HEK293 (cell line): ENCODE results near the gene TIRAP.

Source experiments
- CTCF ChIA-PET: fragments of 350-600 bp; formaldehyde crosslinking; extraction: SDS; loops from one replicate; lab custom pipeline; 2021; ENCODE audit warnings: antibody characterized with exemption; lab: Yijun Ruan, JAX
- POLR2A ChIA-PET: fragments of 300-600 bp; formaldehyde crosslinking; extraction: SDS; loops from one replicate; lab custom pipeline; 2020; ENCODE audit warnings: antibody characterized with exemption, inconsistent platforms; lab: Yijun Ruan, JAX
- H3K27ac ChIP-seq: fragments of 200-500 bp; sonication (Bioruptor generic); 2 replicates; pipeline ENCODE4 v1.5.1; 2014; ENCODE audit warnings: low read depth, low read length, control low read depth, inconsistent platforms; ENCODE audit errors: extremely low read depth
- H3K36me3 ChIP-seq, 2 experiments: fragments of 200-500 bp in 1 of 2; sonication (Bioruptor generic) in 1 of 2; 1 replicate in 1 of 2; 2 replicates in 1 of 2; pipeline ENCODE4 v1.5.1; 2014 to 2017; ENCODE audit warnings: inconsistent platforms in 2 of 2, low read length in 2 of 2; ENCODE audit not compliant: control insufficient read depth in 2 of 2, insufficient read depth in 1 of 2
- H3K4me1 ChIP-seq: fragments of 200-500 bp; sonication (Bioruptor generic); 2 replicates; pipeline ENCODE4 v1.5.1; 2014; ENCODE audit warnings: mild to moderate bottlenecking, low read length, inconsistent platforms; ENCODE audit not compliant: control insufficient read depth, insufficient read depth
- H3K4me3 ChIP-seq: 2 replicates; pipeline ENCODE4 v1.5.1; 2011; ENCODE audit warnings: low read depth, mild to moderate bottlenecking, control low read depth, low read length, moderate library complexity
- H3K9me3 ChIP-seq: fragments of 200-500 bp; sonication (Bioruptor generic); 2 replicates; pipeline ENCODE4 v1.5.1; 2014; ENCODE audit warnings: low read depth, low read length, inconsistent platforms; ENCODE audit not compliant: control insufficient read depth, insufficient read depth
- GLI2 ChIP-seq: fragments of 450-650 bp; formaldehyde crosslinking; IDR thresholded peaks from 2 replicates; pipeline ENCODE4; 2017; ENCODE audit warnings: missing biosample characterization, missing genetic modification characterization, low read depth, borderline replicate concordance
- HOXA7 ChIP-seq: sonication (generic); formaldehyde crosslinking; IDR thresholded peaks from 2 replicates; pipeline ENCODE4 v1.8.1; 2022; ENCODE audit warnings: missing genetic modification reagents, borderline replicate concordance
- SALL2 ChIP-seq: fragments of 450-650 bp; formaldehyde crosslinking; IDR thresholded peaks from 2 replicates; pipeline ENCODE4 v1.5.0; 2017; ENCODE audit warnings: missing biosample characterization, mild to moderate bottlenecking, missing genetic modification characterization, borderline replicate concordance
- ZBTB7A ChIP-seq: fragments of 450-650 bp; formaldehyde crosslinking; IDR thresholded peaks from 2 replicates; pipeline ENCODE4 v1.5.1; 2016; ENCODE audit warnings: low read depth, missing biosample characterization, missing genetic modification characterization
- ZFP3 ChIP-seq: fragments of 450-650 bp; formaldehyde crosslinking; IDR thresholded peaks from 2 replicates; pipeline ENCODE4 v1.5.1; 2016; ENCODE audit warnings: low read depth, missing biosample characterization, missing genetic modification characterization
- ZFP41 ChIP-seq: fragments of 450-650 bp; formaldehyde crosslinking; IDR thresholded peaks from 2 replicates; pipeline ENCODE4 v1.5.1; 2016; ENCODE audit warnings: missing biosample characterization, missing genetic modification characterization, borderline replicate concordance
- ZNF169 ChIP-seq: fragments of 450-650 bp; formaldehyde crosslinking; IDR thresholded peaks from 2 replicates; pipeline ENCODE4 v1.5.1; 2016; ENCODE audit warnings: missing biosample characterization, missing genetic modification characterization
- ZNF175 ChIP-seq: fragments of 450-650 bp; formaldehyde crosslinking; IDR thresholded peaks from 2 replicates; pipeline ENCODE4 v1.5.1; 2016; ENCODE audit warnings: missing biosample characterization, missing genetic modification characterization
- ZNF214 ChIP-seq: fragments of 450-650 bp; formaldehyde crosslinking; IDR thresholded peaks from 2 replicates; pipeline ENCODE4 v1.5.1; 2017; ENCODE audit warnings: missing biosample characterization, mild to moderate bottlenecking, missing genetic modification characterization, borderline replicate concordance
- ZNF223 ChIP-seq: fragments of 450-650 bp; formaldehyde crosslinking; IDR thresholded peaks from 2 replicates; pipeline ENCODE4 v1.5.1; 2016; ENCODE audit warnings: missing biosample characterization, missing genetic modification characterization
- ZNF280D ChIP-seq: fragments of 450-650 bp; formaldehyde crosslinking; IDR thresholded peaks from 2 replicates; pipeline ENCODE4 v1.5.1; 2016; ENCODE audit warnings: missing biosample characterization, missing genetic modification characterization
- ZNF302 ChIP-seq: fragments of 450-650 bp; formaldehyde crosslinking; IDR thresholded peaks from 2 replicates; pipeline ENCODE4 v1.5.1; 2016; ENCODE audit warnings: missing biosample characterization, missing genetic modification characterization, low read depth
- ZNF394 ChIP-seq: fragments of 450-650 bp; formaldehyde crosslinking; IDR thresholded peaks from 2 replicates; pipeline ENCODE4 v1.5.1; 2016; ENCODE audit warnings: missing biosample characterization, missing genetic modification characterization, mild to moderate bottlenecking, moderate library complexity, borderline replicate concordance
- ZNF426 ChIP-seq: fragments of 450-650 bp; formaldehyde crosslinking; IDR thresholded peaks from 2 replicates; pipeline ENCODE4 v1.5.1; 2017; ENCODE audit warnings: missing biosample characterization, missing genetic modification characterization, mild to moderate bottlenecking, inconsistent platforms, moderate library complexity
- ZNF433 ChIP-seq: fragments of 450-650 bp; formaldehyde crosslinking; IDR thresholded peaks from 2 replicates; pipeline ENCODE4 v1.5.1; 2016; ENCODE audit warnings: missing biosample characterization, missing genetic modification characterization, low read depth
- ZNF518A ChIP-seq: fragments of 450-650 bp; formaldehyde crosslinking; conservative IDR thresholded peaks from 2 replicates; pipeline ENCODE4 v1.5.1; 2016; ENCODE audit warnings: low read depth, missing biosample characterization, missing genetic modification characterization
- ZNF600 ChIP-seq: fragments of 450-650 bp; formaldehyde crosslinking; IDR thresholded peaks from 2 replicates; pipeline ENCODE4 v1.5.1; 2016; ENCODE audit warnings: missing biosample characterization, missing genetic modification characterization
- ZNF610 ChIP-seq: fragments of 450-650 bp; formaldehyde crosslinking; IDR thresholded peaks from 2 replicates; pipeline ENCODE4 v1.5.1; 2016; ENCODE audit warnings: missing biosample characterization, missing genetic modification characterization, borderline replicate concordance
- ZNF621 ChIP-seq: fragments of 450-650 bp; formaldehyde crosslinking; IDR thresholded peaks from 2 replicates; pipeline ENCODE4 v1.5.1; 2017; ENCODE audit warnings: missing biosample characterization, missing genetic modification characterization
- ZNF677 ChIP-seq: fragments of 450-650 bp; IDR thresholded peaks from 2 replicates; pipeline ENCODE4 v1.5.0; 2018; ENCODE audit warnings: missing biosample characterization, mild to moderate bottlenecking, missing genetic modification characterization, moderate library complexity
- ZNF707 ChIP-seq: fragments of 450-650 bp; formaldehyde crosslinking; IDR thresholded peaks from 2 replicates; pipeline ENCODE4 v1.5.1; 2016; ENCODE audit warnings: missing biosample characterization, missing genetic modification characterization
- ZNF776 ChIP-seq: fragments of 450-650 bp; formaldehyde crosslinking; IDR thresholded peaks from 2 replicates; pipeline ENCODE4 v1.5.0; 2017; ENCODE audit warnings: missing biosample characterization, missing genetic modification characterization, borderline replicate concordance
- ZXDB ChIP-seq: fragments of 450-650 bp; formaldehyde crosslinking; IDR thresholded peaks from 2 replicates; pipeline ENCODE4 v1.5.1; 2016; ENCODE audit warnings: missing biosample characterization, missing genetic modification characterization
- TF ChIP-seq, protein P1 (sequence below): fragments of 450-650 bp; formaldehyde crosslinking; IDR thresholded peaks from 2 replicates; pipeline ENCODE4 v1.5.1; 2017; ENCODE audit warnings: missing biosample characterization, missing genetic modification characterization

TIRAP gene

DNA sequence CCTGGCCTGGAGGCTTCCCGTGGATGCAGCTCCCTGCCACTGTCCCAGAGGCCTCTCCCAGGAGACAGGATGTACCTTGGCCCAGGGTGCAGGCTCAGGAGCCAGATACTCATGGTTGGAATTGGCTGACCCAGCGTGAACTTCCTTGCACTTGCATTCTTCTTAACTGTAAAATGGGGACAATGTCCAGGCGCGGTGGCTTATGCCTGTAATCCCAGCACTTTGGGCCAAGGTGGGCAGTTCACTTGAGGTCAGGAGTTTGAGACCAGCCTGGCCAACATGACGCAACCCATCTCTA lies 52.5 kb downstream of the TIRAP start:
- POLR2A ChIA-PET, result interaction anchor here (0.6 to 1.1 kb wide), 2 partner anchors 67 to 278 kb away, joined by 3 read pairs; partner anchors contain the start of genes FOXRED1 and SRPRA
- CTCF ChIA-PET, result interaction anchor here (0.6 to 1.8 kb wide), 2 partner anchors 25 to 146 kb away, joined by 3 to 6 read pairs; no protein-coding TSS in a partner anchor

DNA sequence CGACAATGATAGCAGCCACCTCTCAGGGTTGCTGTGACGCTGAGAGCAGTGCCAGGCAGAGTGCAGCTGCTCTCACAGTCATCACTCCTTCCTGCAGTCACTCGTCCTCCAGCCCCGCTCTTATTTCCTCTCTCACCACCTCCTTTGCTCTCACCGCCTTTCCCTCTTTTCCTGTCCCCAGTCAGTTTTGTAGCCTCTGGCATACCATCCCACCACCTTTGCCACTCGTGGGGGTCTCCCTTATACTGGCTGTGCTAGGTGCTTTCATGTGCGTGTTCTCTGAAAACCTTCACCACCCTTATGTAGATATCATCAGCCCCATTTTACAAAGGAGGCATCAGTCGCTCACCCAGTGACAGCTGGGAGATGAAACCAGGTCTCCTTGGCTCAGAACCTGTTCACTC lies 53.2 kb downstream of the TIRAP start:
- no peak overlapping the region for H3K4me3 ChIP-seq
- ChIA-PET CTCF (interaction anchor here (1.8 kb wide), 1 partner anchor 26 kb away, joined by 6 read pairs; no protein-coding TSS in a partner anchor), POLR2A (no interaction called here)
- TF ChIP-seq ZFP3 (tag by site-specific recombination) (no peak), GLI2 (no peak), ZNF518A (tag by site-specific recombination) (no peak), ZNF776 (no peak), ZNF621 (tag by site-specific recombination) (no peak), ZNF214 (tag by site-specific recombination) (no peak), ZNF600 (no peak), ZNF433 (tag by site-specific recombination) (no peak), ZNF426 (tag by site-specific recombination) (no peak), HOXA7 (CRISPR knock-in tag) (no peak), ZBTB7A (no peak)
- TF ChIP-seq, protein P1, sequence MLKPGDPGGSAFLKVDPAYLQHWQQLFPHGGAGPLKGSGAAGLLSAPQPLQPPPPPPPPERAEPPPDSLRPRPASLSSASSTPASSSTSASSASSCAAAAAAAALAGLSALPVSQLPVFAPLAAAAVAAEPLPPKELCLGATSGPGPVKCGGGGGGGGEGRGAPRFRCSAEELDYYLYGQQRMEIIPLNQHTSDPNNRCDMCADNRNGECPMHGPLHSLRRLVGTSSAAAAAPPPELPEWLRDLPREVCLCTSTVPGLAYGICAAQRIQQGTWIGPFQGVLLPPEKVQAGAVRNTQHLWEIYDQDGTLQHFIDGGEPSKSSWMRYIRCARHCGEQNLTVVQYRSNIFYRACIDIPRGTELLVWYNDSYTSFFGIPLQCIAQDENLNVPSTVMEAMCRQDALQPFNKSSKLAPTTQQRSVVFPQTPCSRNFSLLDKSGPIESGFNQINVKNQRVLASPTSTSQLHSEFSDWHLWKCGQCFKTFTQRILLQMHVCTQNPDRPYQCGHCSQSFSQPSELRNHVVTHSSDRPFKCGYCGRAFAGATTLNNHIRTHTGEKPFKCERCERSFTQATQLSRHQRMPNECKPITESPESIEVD, result no peak
- no peak overlapping the region for H3K27ac ChIP-seq
- H3K9me3 ChIP-seq, result no peaks in the 10 kb centered on the region
- H3K36me3 ChIP-seq, result no peaks in the 10 kb centered on the region
- no peaks in the 10 kb centered on the region for H3K4me1 ChIP-seq

More for the DNA sequence above, 52.5 kb downstream of the TIRAP start:
- Histone ChIP-seq H3K36me3 (no peaks in the 10 kb centered on the region), H3K4me1 (no peaks in the 10 kb centered on the region)
- TF ChIP-seq ZNF175 (tag by site-specific recombination), result no peak
- no peak for TF ChIP-seq ZNF394 (tag by site-specific recombination)
- TF ChIP-seq, all 188 proteins: peak for 0
- no peak overlapping the region for H3K4me3 ChIP-seq
- H3K27ac ChIP-seq, result no peak overlapping the region
- H3K9me3 ChIP-seq, result no peaks in the 10 kb centered on the region

DNA sequence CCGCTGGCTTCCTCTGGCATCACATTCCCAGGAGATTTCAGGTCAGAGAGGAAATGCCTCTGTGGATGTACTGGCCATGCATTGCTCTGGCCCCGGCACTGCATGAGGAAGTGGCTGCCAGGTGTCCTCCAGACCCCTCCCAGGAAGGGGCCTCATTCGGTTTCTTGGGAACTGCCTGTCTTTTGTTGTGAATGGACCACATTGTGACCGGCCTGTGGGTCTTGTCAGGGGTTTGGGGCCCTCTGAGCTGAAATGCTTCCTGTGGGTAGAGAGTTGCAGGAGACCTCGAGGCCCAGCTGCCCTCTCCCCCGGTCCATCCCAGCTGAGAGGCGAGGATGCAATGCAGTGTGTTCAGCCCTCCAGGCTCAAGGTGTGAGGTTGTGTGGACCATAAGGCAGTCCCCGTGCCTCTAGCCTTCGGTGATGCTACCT lies 53.8 kb downstream of the TIRAP start:
- no peaks in the 10 kb centered on the region for H3K9me3 ChIP-seq
- POLR2A ChIA-PET, result no interaction called here
- CTCF ChIA-PET, result interaction anchor here (0.6 kb wide), 1 partner anchor 38 kb away, joined by 3 read pairs; no protein-coding TSS in a partner anchor
- no peak overlapping the region for H3K27ac ChIP-seq
- H3K36me3 ChIP-seq, result no peaks in the 10 kb centered on the region
- H3K4me3 ChIP-seq, result no peak overlapping the region
- no peaks in the 10 kb centered on the region for H3K4me1 ChIP-seq
- TF ChIP-seq ZFP41 (tag by site-specific recombination) (no peak), ZNF707 (tag by site-specific recombination) (no peak), ZNF169 (tag by site-specific recombination) (no peak), ZNF280D (tag by site-specific recombination) (no peak), ZNF223 (tag by site-specific recombination) (no peak), SALL2 (tag by site-specific recombination) (no peak), ZNF677 (no peak), ZNF610 (tag by site-specific recombination) (no peak), ZXDB (tag by site-specific recombination) (no peak), ZNF302 (no peak)
